Measurements from ENCODE around the gene TTC28. TPM values are rescaled to one million over a fixed set of nuclear protein-coding genes. Genes with fewer than 3 reads are reported as not detected.

The TTC28 gene
- total RNA-seq, 2 experiments from 2014 or later, result 0.71 to 0.97 TPM

- no peak overlapping the region for H3K27ac Mint-ChIP-seq
- H3K9me3 Mint-ChIP-seq, result no peaks in the 10 kb centered on the region
- no peak for DNase-seq
- no peak for ATAC-seq (ENCODE audit: low read depth)
- no peak overlapping the region for H3K4me3 Mint-ChIP-seq
- no peaks in the 10 kb centered on the region for H3K4me1 Mint-ChIP-seq
- no peaks in the 10 kb centered on the region for H3K36me3 Mint-ChIP-seq
- POLR2A ChIA-PET, result no interaction called here
- peaks cover 74% of the 10 kb centered on the region for H3K27me3 Mint-ChIP-seq
Observed at GRCh38 chr22:28608546-28608945, 71.1 kb downstream of the TTC28 start.

GRCh38 chr22:28607795-28608194, 71.8 kb downstream of the TTC28 start:
- Mint-ChIP-seq H3K9me3 (no peaks in the 10 kb centered on the region), H3K36me3 (no peaks in the 10 kb centered on the region), H3K27ac (no peak overlapping the region), H3K4me1 (no peaks in the 10 kb centered on the region), H3K4me3 (no peak overlapping the region), H3K27me3 (peaks cover 70% of the 10 kb centered on the region)
- POLR2A ChIA-PET, result no interaction called here
- ATAC-seq (ENCODE audit: low read depth) (no peak), DNase-seq (no peak)

GRCh38 chr22:28604966-28605761, 74.5 kb downstream of the TTC28 start:
- peaks cover 58% of the 10 kb centered on the region for H3K27me3 Mint-ChIP-seq
- peaks cover 1% of the 10 kb centered on the region for H3K4me1 Mint-ChIP-seq
- H3K9me3 Mint-ChIP-seq, result no peaks in the 10 kb centered on the region
- H3K4me3 Mint-ChIP-seq, result no peak overlapping the region
- POLR2A ChIA-PET, result interaction anchor here (0.5 kb wide), 1 partner anchor 169 kb away, joined by 4 read pairs; no protein-coding TSS in a partner anchor
- ATAC-seq (ENCODE audit: low read depth), result no peak
- H3K27ac Mint-ChIP-seq, result no peak overlapping the region
- DNase-seq, result no peak
- H3K36me3 Mint-ChIP-seq, result no peaks in the 10 kb centered on the region

DNA sequence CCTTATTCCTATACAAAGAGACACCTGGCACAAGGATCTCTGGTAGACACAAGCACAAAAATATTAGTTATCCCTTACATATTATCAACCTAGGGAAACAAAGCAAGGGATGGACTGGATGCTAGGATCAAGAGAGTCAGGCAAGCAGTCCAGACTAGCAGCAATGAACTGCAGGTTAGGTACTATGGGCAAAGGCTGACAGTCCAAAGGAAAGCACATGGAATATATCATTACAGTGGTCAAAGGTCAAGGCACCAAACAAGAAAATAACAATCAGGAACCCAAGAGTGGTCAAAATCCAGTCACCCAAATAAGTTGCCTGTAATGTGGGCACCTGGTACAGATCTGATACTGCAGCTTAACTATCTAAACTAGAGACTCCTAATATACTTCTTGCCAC, 77.7 kb downstream of the TTC28 start:
- H3K4me1 Mint-ChIP-seq, result peaks cover 1% of the 10 kb centered on the region
- no peaks in the 10 kb centered on the region for H3K9me3 Mint-ChIP-seq
- no peak for DNase-seq
- H3K4me3 Mint-ChIP-seq, result no peak overlapping the region
- peaks cover 57% of the 10 kb centered on the region for H3K27me3 Mint-ChIP-seq
- no peak for ATAC-seq (ENCODE audit: low read depth)
- POLR2A ChIA-PET, result no interaction called here
- H3K36me3 Mint-ChIP-seq, result no peaks in the 10 kb centered on the region
- no peak overlapping the region for H3K27ac Mint-ChIP-seq

DNA sequence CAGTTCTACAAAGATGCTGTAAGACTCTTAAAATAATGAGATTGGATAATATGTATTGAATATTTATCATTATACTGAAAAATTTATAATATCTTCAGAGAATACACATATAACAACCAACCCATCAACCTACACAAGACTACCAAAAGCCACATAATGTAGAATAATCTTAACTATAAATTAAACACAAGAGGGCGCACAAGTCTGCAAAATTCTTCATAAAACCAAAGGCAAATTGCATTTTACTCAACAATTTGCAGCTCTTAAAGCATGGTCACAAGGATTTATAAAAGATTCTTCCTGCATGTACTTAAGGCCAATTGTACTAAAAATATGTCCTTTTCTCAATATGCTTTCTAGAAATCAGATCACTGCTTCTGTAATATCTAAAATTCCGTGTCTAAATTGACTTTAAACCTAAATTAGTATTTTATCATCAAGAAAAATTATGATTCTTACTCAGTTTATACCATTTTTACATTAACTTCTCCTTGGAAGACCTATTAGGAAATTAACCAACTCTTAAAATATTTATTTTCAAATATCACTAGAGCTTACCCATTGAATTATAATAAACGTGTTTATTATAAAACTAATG, 79.0 kb downstream of the TTC28 start:
- Mint-ChIP-seq H3K36me3 (no peaks in the 10 kb centered on the region), H3K27ac (no peak overlapping the region), H3K4me3 (no peak overlapping the region), H3K4me1 (peaks cover 1% of the 10 kb centered on the region), H3K27me3 (peaks cover 58% of the 10 kb centered on the region), H3K9me3 (no peaks in the 10 kb centered on the region)
- POLR2A ChIA-PET, result no interaction called here
- DNase-seq (no peak), ATAC-seq (ENCODE audit: low read depth) (no peak)

- H3K36me3 Mint-ChIP-seq, result no peaks in the 10 kb centered on the region
- peaks cover 1% of the 10 kb centered on the region for H3K4me1 Mint-ChIP-seq
- no peak overlapping the region for H3K27ac Mint-ChIP-seq
- H3K9me3 Mint-ChIP-seq, result no peaks in the 10 kb centered on the region
- POLR2A ChIA-PET, result no interaction called here
- DNase-seq (no peak), ATAC-seq (ENCODE audit: low read depth) (no peak)
- no peak overlapping the region for H3K4me3 Mint-ChIP-seq
- H3K27me3 Mint-ChIP-seq, result peaks cover 59% of the 10 kb centered on the region
Observed at GRCh38 chr22:28599693-28600092, 79.9 kb downstream of the TTC28 start.

DNA sequence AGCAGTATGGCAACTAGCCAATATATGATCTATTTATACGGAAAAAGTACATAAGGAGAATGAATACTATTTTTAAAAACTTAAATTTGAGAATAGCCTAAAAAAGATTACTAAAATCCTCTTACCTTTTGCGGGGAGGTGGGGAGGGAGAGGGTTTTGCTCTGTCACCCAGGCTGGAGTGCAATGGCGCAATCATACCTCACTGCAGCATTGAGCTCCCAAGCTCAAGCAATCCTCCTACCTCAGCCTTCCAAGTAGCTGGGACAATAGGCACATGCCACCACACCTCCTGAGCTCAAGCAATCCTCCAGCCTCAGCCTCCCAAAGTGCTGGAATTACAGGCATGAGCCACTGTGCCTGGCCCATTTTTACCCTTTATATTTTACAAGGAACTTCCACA, 82.0 kb downstream of the TTC28 start:
- no peaks in the 10 kb centered on the region for H3K36me3 Mint-ChIP-seq
- H3K9me3 Mint-ChIP-seq, result no peaks in the 10 kb centered on the region
- ATAC-seq (ENCODE audit: low read depth) (no peak), DNase-seq (no peak)
- H3K27ac Mint-ChIP-seq, result no peak overlapping the region
- POLR2A ChIA-PET, result interaction anchor here (0.6 kb wide), 1 partner anchor 224 kb away, joined by 3 read pairs; no protein-coding TSS in a partner anchor
- peaks cover 51% of the 10 kb centered on the region for H3K27me3 Mint-ChIP-seq
- H3K4me1 Mint-ChIP-seq, result peaks cover 1% of the 10 kb centered on the region
- no peak overlapping the region for H3K4me3 Mint-ChIP-seq

GRCh38 chr22:28594797-28595462, 84.7 kb downstream of the TTC28 start:
- no peak overlapping the region for H3K4me3 Mint-ChIP-seq
- POLR2A ChIA-PET, result no interaction called here
- no peaks in the 10 kb centered on the region for H3K9me3 Mint-ChIP-seq
- DNase-seq (no peak), ATAC-seq (ENCODE audit: low read depth) (peak; percentile 52)
- no peak overlapping the region for H3K27ac Mint-ChIP-seq
- H3K36me3 Mint-ChIP-seq, result no peaks in the 10 kb centered on the region
- peaks cover 43% of the 10 kb centered on the region for H3K27me3 Mint-ChIP-seq
- H3K4me1 Mint-ChIP-seq, result no peaks in the 10 kb centered on the region

- no peak overlapping the region for H3K4me3 Mint-ChIP-seq
- no peak overlapping the region for H3K27ac Mint-ChIP-seq
- ATAC-seq (ENCODE audit: low read depth) (no peak), DNase-seq (no peak)
- H3K9me3 Mint-ChIP-seq, result no peaks in the 10 kb centered on the region
- H3K4me1 Mint-ChIP-seq, result no peaks in the 10 kb centered on the region
- peaks cover 40% of the 10 kb centered on the region for H3K27me3 Mint-ChIP-seq
- no peaks in the 10 kb centered on the region for H3K36me3 Mint-ChIP-seq
- POLR2A ChIA-PET, result no interaction called here
Observed at GRCh38 chr22:28594076-28594796, 85.4 kb downstream of the TTC28 start.

GRCh38 chr22:28593299-28593698, 86.3 kb downstream of the TTC28 start:
- H3K27ac Mint-ChIP-seq, result no peak overlapping the region
- POLR2A ChIA-PET, result no interaction called here
- H3K36me3 Mint-ChIP-seq, result no peaks in the 10 kb centered on the region
- H3K27me3 Mint-ChIP-seq, result peaks cover 33% of the 10 kb centered on the region
- H3K4me3 Mint-ChIP-seq, result no peak overlapping the region
- ATAC-seq (ENCODE audit: low read depth), result no peak
- DNase-seq, result no peak
- H3K4me1 Mint-ChIP-seq, result no peaks in the 10 kb centered on the region
- H3K9me3 Mint-ChIP-seq, result no peaks in the 10 kb centered on the region

DNA sequence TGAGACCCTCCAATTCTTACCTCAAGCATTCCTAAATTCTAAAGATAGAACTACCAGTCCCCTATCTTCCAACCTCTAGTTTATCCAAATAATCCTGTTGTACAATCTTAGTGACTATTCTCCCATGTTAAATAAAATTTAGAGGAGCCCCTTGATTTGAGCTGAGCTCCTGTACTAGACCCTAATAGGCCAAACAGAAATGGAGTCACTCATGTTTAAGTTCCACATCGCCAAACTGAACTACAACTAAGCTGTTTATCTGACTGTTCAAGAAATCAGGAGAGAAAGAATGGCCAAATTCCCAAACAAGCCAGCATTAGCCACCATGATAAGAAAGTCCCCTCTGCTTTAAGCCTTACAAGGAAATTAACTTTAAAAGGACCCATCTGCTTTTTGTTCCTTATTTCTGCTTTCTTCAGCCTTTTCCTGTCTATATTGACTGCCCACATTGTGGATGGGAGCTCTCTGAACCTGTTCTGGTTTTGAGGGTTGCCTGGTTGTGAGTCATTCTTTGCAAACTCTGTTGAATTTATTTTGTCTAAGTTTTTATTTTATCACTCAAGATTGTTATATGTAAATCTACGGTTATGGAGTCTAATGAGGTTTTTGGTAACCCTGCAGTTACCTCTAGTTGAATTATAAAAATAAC, 90.4 kb downstream of the TTC28 start:
- no peaks in the 10 kb centered on the region for H3K36me3 Mint-ChIP-seq
- DNase-seq (no peak), ATAC-seq (ENCODE audit: low read depth) (no peak)
- no peak overlapping the region for H3K27ac Mint-ChIP-seq
- no peaks in the 10 kb centered on the region for H3K4me1 Mint-ChIP-seq
- POLR2A ChIA-PET, result no interaction called here
- no peaks in the 10 kb centered on the region for H3K9me3 Mint-ChIP-seq
- peaks cover 10% of the 10 kb centered on the region for H3K27me3 Mint-ChIP-seq
- no peak overlapping the region for H3K4me3 Mint-ChIP-seq

GRCh38 chr22:28585324-28585723, 94.3 kb downstream of the TTC28 start:
- POLR2A ChIA-PET, result no interaction called here
- DNase-seq (no peak), ATAC-seq (ENCODE audit: low read depth) (no peak)
- H3K4me1 Mint-ChIP-seq, result no peaks in the 10 kb centered on the region
- no peak overlapping the region for H3K27ac Mint-ChIP-seq
- no peaks in the 10 kb centered on the region for H3K36me3 Mint-ChIP-seq
- no peak overlapping the region for H3K4me3 Mint-ChIP-seq
- peaks cover 10% of the 10 kb centered on the region for H3K27me3 Mint-ChIP-seq
- no peaks in the 10 kb centered on the region for H3K9me3 Mint-ChIP-seq

DNA sequence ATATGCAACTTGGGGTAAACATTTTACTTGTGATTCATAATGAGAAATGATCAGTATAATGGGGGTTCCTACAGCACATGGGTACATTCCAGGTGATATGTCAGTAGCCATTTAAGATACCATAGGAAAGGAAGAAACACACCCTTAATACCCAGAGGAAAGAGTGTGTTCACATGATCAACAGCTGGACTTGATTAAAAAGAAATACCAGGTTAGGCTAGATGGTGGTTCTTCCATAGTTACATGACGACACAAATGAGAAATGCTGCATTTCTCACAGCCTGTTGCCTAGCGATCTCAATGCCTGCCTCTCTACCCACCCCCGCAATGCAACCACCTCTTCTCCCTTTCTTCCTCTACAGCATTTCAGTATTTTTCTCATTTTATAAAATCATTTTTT, 96.8 kb downstream of the TTC28 start:
- no peak for DNase-seq
- no peak for ATAC-seq (ENCODE audit: low read depth)
- Mint-ChIP-seq H3K36me3 (no peaks in the 10 kb centered on the region), H3K27me3 (peaks cover 16% of the 10 kb centered on the region), H3K9me3 (no peaks in the 10 kb centered on the region), H3K4me1 (no peaks in the 10 kb centered on the region), H3K27ac (no peak overlapping the region), H3K4me3 (no peak overlapping the region)
- POLR2A ChIA-PET, result no interaction called here

All from activated naive CD8-positive, alpha-beta T cell treated with anti-CD3 and anti-CD28 coated beads, Interleukin-2, amount 10 ng/mL, durations not matched to agents 7 days and 5 days (primary cell).